ENCODE data around the gene RNF214.
"Not testable (repeated sequence)": the region's sequence is repeated elsewhere in the genome, so short reads cannot be mapped to it uniquely, and the experiment has no call there.

The RNF214 gene

DNA sequence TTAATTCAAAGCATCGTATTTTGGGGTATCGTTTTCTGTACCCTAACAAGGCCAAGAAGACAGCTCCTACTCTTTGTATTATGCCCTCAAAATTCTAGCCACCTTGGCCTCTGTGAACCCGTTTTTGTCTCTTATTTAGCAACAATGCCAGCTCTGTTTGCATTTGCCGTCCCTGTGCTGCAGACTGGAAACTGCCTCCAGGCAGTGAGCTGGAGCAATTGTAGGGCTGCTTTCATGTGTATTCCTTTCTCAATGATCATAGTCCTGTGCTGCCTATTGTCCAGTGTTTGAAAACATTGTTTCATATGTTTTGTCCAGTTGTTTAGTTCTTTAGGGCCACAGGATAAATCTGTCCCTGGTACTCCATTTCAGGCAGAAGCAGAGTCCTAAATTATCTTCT lies 38.7 kb downstream of the RNF214 start:
- Histone ChIP-seq H3K9ac (ENCODE audit: low read length) (no peak overlapping the region), H4K91ac (ENCODE audit: low read depth, low read length) (peak overlapping the region; percentile 61), H3K27ac (ENCODE audit: low read depth, low read length) (peak overlapping the region; percentile 54), H3K4me2 (ENCODE audit: low read length) (no peak overlapping the region), H4K12ac (ENCODE audit: low read depth, low read length) (no peak overlapping the region), H3K23ac (ENCODE audit: low read length) (no peak overlapping the region), H2AFZ (ENCODE audit: insufficient read depth, low read length, poor library complexity) (no peak overlapping the region), H3K36me3 (ENCODE audit: control insufficient read depth in 1 of 2, insufficient read depth in 2 of 2, low read length in 2 of 2) (peaks cover 4 to 5% of the 10 kb centered on the region in 2 experiments), H2AK5ac (ENCODE audit: low read length) (no peak overlapping the region), H3K4ac (ENCODE audit: low read depth, low read length) (no peak overlapping the region), H2BK12ac (ENCODE audit: low read length) (peak overlapping the region; percentile 89), H3K79me2 (ENCODE audit: control insufficient read depth, insufficient read depth, low read length, poor library complexity) (no peaks in the 10 kb centered on the region), H2BK5ac (ENCODE audit: low read depth, low read length, poor library complexity) (no peak overlapping the region), H4K8ac (ENCODE audit: low read depth, low read length) (no peak overlapping the region), H3K4me3 (ENCODE audit: low read depth, low read length) (no peak overlapping the region), H3K14ac (ENCODE audit: low read length) (no peak overlapping the region), H3K4me1 (ENCODE audit: control insufficient read depth in 1 of 2, insufficient read depth in 2 of 2, low read length in 2 of 2) (peaks cover 13 to 14% of the 10 kb centered on the region in 2 experiments), H3K9me3 (ENCODE audit: insufficient read depth, low read depth, low read length) (peaks cover 4% of the 10 kb centered on the region), H2BK120ac (ENCODE audit: insufficient read depth, low read length, poor library complexity) (peak overlapping the region; percentile 46), H3K27me3 (ENCODE audit: insufficient read depth, low read length) (no peaks in the 10 kb centered on the region), H3K79me1 (ENCODE audit: low read length) (peaks cover 5% of the 10 kb centered on the region), H3K18ac (ENCODE audit: low read length) (no peak overlapping the region)
- no CpG with 5 or more reads among the region's 4 CpGs for WGBS (ENCODE audit: extremely low coverage, insufficient coverage, insufficient read length)
- DNase-seq: no peak

DNA sequence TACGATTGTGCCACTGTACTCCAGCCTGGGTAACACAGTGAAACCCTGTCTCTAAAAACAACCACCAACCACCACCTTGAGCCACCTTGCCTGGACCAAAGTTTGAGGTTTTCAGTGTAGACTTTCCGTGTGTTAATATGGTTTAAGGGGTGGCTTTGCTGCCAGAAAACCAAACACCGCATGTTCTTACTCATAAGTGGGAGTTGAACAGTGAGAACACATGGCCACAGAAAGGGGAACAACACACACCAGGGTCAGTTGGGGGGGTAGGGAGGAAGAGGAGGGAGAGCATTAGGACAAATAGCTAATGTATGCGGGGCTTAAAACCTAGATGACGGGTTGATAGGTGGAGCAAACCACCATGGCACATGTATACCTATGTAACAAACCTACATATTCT lies 39.7 kb downstream of the RNF214 start:
- not testable (repeated sequence) for H2BK120ac ChIP-seq (ENCODE audit: insufficient read depth, low read length, poor library complexity); H2AFZ ChIP-seq (ENCODE audit: insufficient read depth, low read length, poor library complexity); H3K79me1 ChIP-seq (ENCODE audit: low read length); H3K27ac ChIP-seq (ENCODE audit: low read depth, low read length); H3K9ac ChIP-seq (ENCODE audit: low read length); H4K91ac ChIP-seq (ENCODE audit: low read depth, low read length); DNase-seq; H3K36me3 ChIP-seq (ENCODE audit: control insufficient read depth in 1 of 2, insufficient read depth in 2 of 2, low read length in 2 of 2); H2AK5ac ChIP-seq (ENCODE audit: low read length); H3K9me3 ChIP-seq (ENCODE audit: insufficient read depth, low read depth, low read length); H4K12ac ChIP-seq (ENCODE audit: low read depth, low read length); H3K18ac ChIP-seq (ENCODE audit: low read length); H2BK12ac ChIP-seq (ENCODE audit: low read length); H3K4me3 ChIP-seq (ENCODE audit: low read depth, low read length); H2BK5ac ChIP-seq (ENCODE audit: low read depth, low read length, poor library complexity); H3K27me3 ChIP-seq (ENCODE audit: insufficient read depth, low read length); H3K14ac ChIP-seq (ENCODE audit: low read length); H3K23ac ChIP-seq (ENCODE audit: low read length); H3K4ac ChIP-seq (ENCODE audit: low read depth, low read length); H4K8ac ChIP-seq (ENCODE audit: low read depth, low read length); H3K4me2 ChIP-seq (ENCODE audit: low read length); H3K79me2 ChIP-seq (ENCODE audit: control insufficient read depth, insufficient read depth, low read length, poor library complexity)
- H3K4me1 ChIP-seq (ENCODE audit: control insufficient read depth in 1 of 2, insufficient read depth in 2 of 2, low read length in 2 of 2): peaks cover 13 to 14% of the 10 kb centered on the region in 2 experiments
- WGBS (ENCODE audit: extremely low coverage, insufficient coverage, insufficient read length): no CpG with 5 or more reads among the region's 5 CpGs

- no peak overlapping the region for H3K4ac ChIP-seq (ENCODE audit: low read depth, low read length)
- H3K79me1 ChIP-seq (ENCODE audit: low read length): peaks cover 5% of the 10 kb centered on the region
- H4K91ac ChIP-seq (ENCODE audit: low read depth, low read length): no peak overlapping the region
- no peak overlapping the region for H2BK12ac ChIP-seq (ENCODE audit: low read length)
- H4K8ac ChIP-seq (ENCODE audit: low read depth, low read length): no peak overlapping the region
- no peak overlapping the region for H3K4me3 ChIP-seq (ENCODE audit: low read depth, low read length)
- peaks cover 4% of the 10 kb centered on the region in 2 experiments for H3K36me3 ChIP-seq (ENCODE audit: control insufficient read depth in 1 of 2, insufficient read depth in 2 of 2, low read length in 2 of 2)
- H3K14ac ChIP-seq (ENCODE audit: low read length): no peak overlapping the region
- H3K27ac ChIP-seq (ENCODE audit: low read depth, low read length): no peak overlapping the region
- H3K79me2 ChIP-seq (ENCODE audit: control insufficient read depth, insufficient read depth, low read length, poor library complexity): no peaks in the 10 kb centered on the region
- H3K9ac ChIP-seq (ENCODE audit: low read length): no peak overlapping the region
- no peak overlapping the region for H2AFZ ChIP-seq (ENCODE audit: insufficient read depth, low read length, poor library complexity)
- no peak overlapping the region for H2AK5ac ChIP-seq (ENCODE audit: low read length)
- DNase-seq: no peak
- H3K27me3 ChIP-seq (ENCODE audit: insufficient read depth, low read length): no peaks in the 10 kb centered on the region
- H3K23ac ChIP-seq (ENCODE audit: low read length): no peak overlapping the region
- H3K18ac ChIP-seq (ENCODE audit: low read length): no peak overlapping the region
- no peak overlapping the region for H3K4me2 ChIP-seq (ENCODE audit: low read length)
- H3K9me3 ChIP-seq (ENCODE audit: insufficient read depth, low read depth, low read length): peaks cover 4% of the 10 kb centered on the region
- H3K4me1 ChIP-seq (ENCODE audit: control insufficient read depth in 1 of 2, insufficient read depth in 2 of 2, low read length in 2 of 2): peaks cover 13 to 14% of the 10 kb centered on the region in 2 experiments
- WGBS (ENCODE audit: extremely low coverage, insufficient coverage, insufficient read length): 100% methylated on average over 3 of the region's 9 CpGs
- no peak overlapping the region for H2BK5ac ChIP-seq (ENCODE audit: low read depth, low read length, poor library complexity)
- H4K12ac ChIP-seq (ENCODE audit: low read depth, low read length): no peak overlapping the region
- no peak overlapping the region for H2BK120ac ChIP-seq (ENCODE audit: insufficient read depth, low read length, poor library complexity)
Measured at GRCh38 chr11:117273550-117274289, 41.2 kb downstream of the RNF214 start.

DNA sequence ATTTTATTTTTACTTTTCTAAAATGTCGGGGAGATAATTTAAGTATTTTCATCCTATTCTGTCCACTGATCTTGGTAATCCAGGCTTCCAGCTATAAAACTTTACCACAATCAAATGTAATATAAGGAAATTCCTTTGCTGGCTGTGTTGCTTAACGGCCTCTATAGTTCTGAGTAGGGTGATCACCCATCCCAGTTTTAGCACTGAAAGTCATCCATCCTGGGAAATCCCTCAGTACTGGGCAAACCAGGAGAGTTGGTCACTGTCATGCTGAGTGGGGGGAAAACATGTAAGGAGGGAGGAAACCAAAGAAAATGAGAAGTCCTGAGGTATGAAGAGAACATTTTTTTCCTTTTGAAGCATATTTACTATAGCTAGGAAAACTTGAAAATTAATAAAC lies 45.9 kb downstream of the RNF214 start:
- Histone ChIP-seq H3K27ac (ENCODE audit: low read depth, low read length) (no peak overlapping the region), H2AK5ac (ENCODE audit: low read length) (no peak overlapping the region), H3K4me3 (ENCODE audit: low read depth, low read length) (no peak overlapping the region), H3K14ac (ENCODE audit: low read length) (no peak overlapping the region), H3K36me3 (ENCODE audit: control insufficient read depth in 1 of 2, insufficient read depth in 2 of 2, low read length in 2 of 2) (peaks cover 6 to 10% of the 10 kb centered on the region in 2 experiments), H2AFZ (ENCODE audit: insufficient read depth, low read length, poor library complexity) (no peak overlapping the region), H3K27me3 (ENCODE audit: insufficient read depth, low read length) (no peaks in the 10 kb centered on the region), H3K23ac (ENCODE audit: low read length) (no peak overlapping the region), H2BK5ac (ENCODE audit: low read depth, low read length, poor library complexity) (no peak overlapping the region), H3K4me1 (ENCODE audit: control insufficient read depth in 1 of 2, insufficient read depth in 2 of 2, low read length in 2 of 2) (peaks cover 11 to 15% of the 10 kb centered on the region in 2 experiments), H3K9ac (ENCODE audit: low read length) (no peak overlapping the region), H3K9me3 (ENCODE audit: insufficient read depth, low read depth, low read length) (no peaks in the 10 kb centered on the region), H3K79me2 (ENCODE audit: control insufficient read depth, insufficient read depth, low read length, poor library complexity) (no peaks in the 10 kb centered on the region), H4K8ac (ENCODE audit: low read depth, low read length) (no peak overlapping the region), H3K79me1 (ENCODE audit: low read length) (no peaks in the 10 kb centered on the region), H3K4me2 (ENCODE audit: low read length) (no peak overlapping the region), H2BK12ac (ENCODE audit: low read length) (no peak overlapping the region), H3K4ac (ENCODE audit: low read depth, low read length) (no peak overlapping the region), H4K12ac (ENCODE audit: low read depth, low read length) (no peak overlapping the region), H4K91ac (ENCODE audit: low read depth, low read length) (no peak overlapping the region), H3K18ac (ENCODE audit: low read length) (no peak overlapping the region), H2BK120ac (ENCODE audit: insufficient read depth, low read length, poor library complexity) (no peak overlapping the region)
- DNase-seq: no peak
- no CpG with 5 or more reads among the region's 2 CpGs for WGBS (ENCODE audit: extremely low coverage, insufficient coverage, insufficient read length)
